GM23338 (cell line): ENCODE data around the gene CLEC12A. TPM values are rescaled to one million over a fixed set of nuclear protein-coding genes. Genes with fewer than 3 reads are reported as not detected.

Source experiments
- ATAC-seq: fragments of 200-7000 bp; cut with Tn5 transposase; 3 replicates; pipeline ENCODE4 v1.9.1; 2020
- DNase-seq: peaks from one replicate; pipeline ENCODE4 v3.0.0-alpha.2; 2015; ENCODE audit warnings: low spot score
- H2AFZ ChIP-seq: fragments of 200-600 bp; sonication (generic); 2 replicates; pipeline ENCODE4 v1.8.0; 2016; ENCODE audit warnings: antibody characterized with exemption, mild to moderate bottlenecking, moderate library complexity
- H3F3A ChIP-seq: fragments of 200-600 bp; sonication (generic); replicated peaks from 2 replicates; pipeline ENCODE4 v1.8.0; 2017; ENCODE audit warnings: antibody characterized with exemption, mixed run types, low read depth
- H3K27ac ChIP-seq: fragments of 200-600 bp; sonication (generic); 2 replicates; pipeline ENCODE4 v1.6.1; 2016; ENCODE audit warnings: low read depth
- H3K27me3 ChIP-seq: fragments of 200-600 bp; sonication (generic); 2 replicates; pipeline ENCODE4 v1.8.0; 2016; ENCODE audit warnings: mild to moderate bottlenecking, mixed run types, moderate library complexity; ENCODE audit not compliant: insufficient read depth
- H3K36me3 ChIP-seq: fragments of 200-600 bp; sonication (generic); 2 replicates; pipeline ENCODE4 v1.8.0; 2016; ENCODE audit warnings: mild to moderate bottlenecking; ENCODE audit not compliant: insufficient read depth
- H3K4me1 ChIP-seq: fragments of 200-600 bp; sonication (generic); 2 replicates; pipeline ENCODE4 v1.8.0; 2016; ENCODE audit warnings: mild to moderate bottlenecking, moderate library complexity; ENCODE audit not compliant: insufficient read depth
- H3K4me2 ChIP-seq: fragments of 200-600 bp; sonication (generic); 2 replicates; pipeline ENCODE4 v1.7.1; 2017; ENCODE audit warnings: mixed run types
- H3K4me3 ChIP-seq: fragments of 200-600 bp; sonication (generic); 2 replicates; pipeline ENCODE4 v1.6.1; 2016; ENCODE audit warnings: mixed run types
- H3K79me2 ChIP-seq: fragments of 200-600 bp; sonication (generic); replicated peaks from 2 replicates; pipeline ENCODE4 v1.8.0; 2017; ENCODE audit warnings: mild to moderate bottlenecking; ENCODE audit not compliant: insufficient read depth
- H3K9me2 ChIP-seq: fragments of 200-600 bp; sonication (generic); 2 replicates; pipeline ENCODE4 v1.8.0; 2017; ENCODE audit not compliant: insufficient read depth
- H4K20me1 ChIP-seq: fragments of 200-600 bp; sonication (generic); replicated peaks from 2 replicates; pipeline ENCODE4 v1.8.0; 2017; ENCODE audit warnings: mild to moderate bottlenecking; ENCODE audit not compliant: insufficient read depth
- H3K27ac Mint-ChIP-seq: 2 replicates; pipeline ENCODE4 v1.8.0; 2020; ENCODE audit warnings: inconsistent platforms, mild to moderate bottlenecking, moderate library complexity, mixed read lengths
- H3K27me3 Mint-ChIP-seq: 3 replicates; pipeline ENCODE4 v1.8.0; 2022; ENCODE audit warnings: low read depth, mild to moderate bottlenecking, moderate library complexity, mixed read lengths, inconsistent platforms; ENCODE audit not compliant: insufficient read depth, poor library complexity
- H3K36me3 Mint-ChIP-seq: 3 replicates; pipeline ENCODE4 v1.8.0; 2021; ENCODE audit warnings: low read depth, mild to moderate bottlenecking, inconsistent platforms, moderate library complexity, mixed read lengths
- H3K4me1 Mint-ChIP-seq: 3 replicates; pipeline ENCODE4 v1.8.0; 2020; ENCODE audit warnings: mild to moderate bottlenecking, inconsistent platforms, mixed read lengths
- H3K4me3 Mint-ChIP-seq: 3 replicates; pipeline ENCODE4 v1.8.0; 2021; ENCODE audit warnings: moderate library complexity, mild to moderate bottlenecking, inconsistent platforms, mixed read lengths
- H3K9me3 Mint-ChIP-seq: 3 replicates; pipeline ENCODE4 v1.8.0; 2020; ENCODE audit warnings: moderate library complexity, mild to moderate bottlenecking, inconsistent platforms, mixed read lengths
- CTCF ChIP-seq, 2 experiments: fragments of 200-600 bp in 1 of 2; sonication (generic) in 1 of 2; conservative IDR thresholded peaks; 2 replicates each; pipeline versions ENCODE4 v1.5.1 to v1.6.1; 2016 to 2017; ENCODE audit warnings: antibody characterized with exemption in 2 of 2, low read depth in 2 of 2, mild to moderate bottlenecking in 2 of 2, moderate library complexity in 1 of 2
- EZH2 ChIP-seq: fragments of 200-600 bp; sonication (generic); IDR thresholded peaks from one replicate; pipeline ENCODE4 v1.8.0; 2017; ENCODE audit warnings: antibody characterized with exemption, mild to moderate bottlenecking, low read depth; ENCODE audit not compliant: unreplicated experiment
- POLR2AphosphoS5 ChIP-seq: IDR thresholded peaks from 2 replicates; pipeline ENCODE4 v1.6.1; 2016; ENCODE audit warnings: antibody characterized with exemption, low read depth
- REST ChIP-seq: IDR thresholded peaks from one replicate; pipeline ENCODE4 v1.6.1; 2018; ENCODE audit warnings: antibody characterized with exemption; ENCODE audit not compliant: unreplicated experiment
- ZNF462 ChIP-seq: fragments of 250-450 bp; sonication (Bioruptor Pico); IDR thresholded peaks from 2 replicates; pipeline ENCODE4 v1.5.0; 2020; ENCODE audit warnings: mild to moderate bottlenecking, moderate library complexity
- polyA plus RNA-seq: library from polyadenylated mRNA; unstranded; fragments of >200 nt; fragmentation: Nextera tagmentation; extraction: Ambion mirVana; gene quantifications from 2 replicates; pipeline ENCODE4 v1.2.1, GENCODE V29; 2016
- total RNA-seq: library from RNA; depleted of rRNA; stranded (reverse); fragments of >200 nt; shearing (Covaris generic); gene quantifications from 2 replicates; pipeline ENCODE4 v1.2.3, GENCODE V29; 2014

CLEC12A gene
- total and polyA plus RNA-seq, 2 experiments from 2014 or later, result not detected

GRCh38 chr12:10030446-10030845, 59.2 kb downstream of the CLEC12A start, which contains the start of gene CLEC9A (continued):
- TF ChIP-seq REST, result no peak
- no peak for TF ChIP-seq EZH2
- TF ChIP-seq CTCF (conservative IDR thresholded peaks at IDR 0.05; ENCODE audit: low read depth in 2 of 2), result no peak

- no peak for ATAC-seq
- Histone ChIP-seq H3K4me3 (no peak overlapping the region), H2AFZ (no peak overlapping the region), H3K27ac (peak overlapping the region; percentile 68), H3K79me2 (no peaks in the 10 kb centered on the region), H3K9me2 (0 out of 2 replicates have a peak, but pooled peaks cover 8% of the 10 kb centered on the region), H3K4me2 (no peak overlapping the region), H3K27me3 (no peaks in the 10 kb centered on the region), H3K4me1 (no peaks in the 10 kb centered on the region), H3K36me3 (no peaks in the 10 kb centered on the region), H4K20me1 (no peaks in the 10 kb centered on the region), H3F3A (no peaks in the 10 kb centered on the region)
- H3K4me3 Mint-ChIP-seq, result no peak overlapping the region
- H3K27ac Mint-ChIP-seq, result no peak overlapping the region
- TF ChIP-seq ZNF462 (CRISPR knock-in tag) (no peak), REST (no peak), POLR2AphosphoS5 (no peak)
- peak; percentile 4 for DNase-seq
- H3K4me1 Mint-ChIP-seq, result peaks cover 11% of the 10 kb centered on the region; the same call in 2 of the 3 replicates
- peaks cover 9% of the 10 kb centered on the region; the same call in 2 of the 3 replicates for H3K9me3 Mint-ChIP-seq
- H3K27me3 Mint-ChIP-seq, result no peaks in the 10 kb centered on the region
- H3K36me3 Mint-ChIP-seq, result no peaks in the 10 kb centered on the region; the same call in 2 of the 3 replicates
Observed at GRCh38 chr12:10031321-10031720, 60.1 kb downstream of the CLEC12A start.
